Natural killer cell (primary cell): ENCODE data around the gene DISC1. TPM values are rescaled to one million over a fixed set of nuclear protein-coding genes. Genes with fewer than 3 reads are reported as not detected.
A peak's percentile ranks its signal among the peaks of the same experiment; 100 is the strongest.

Source experiments
- ATAC-seq, 3 donors: fragments of 150-1000 bp in 2 of 3; fragments of 200-7000 bp in 1 of 3; cut with Tn5 transposase; 1 replicate in 1 of 3; 2 replicates in 2 of 3; pipeline ENCODE4 v1.10.0; 2021; ENCODE audit warnings: mild to moderate bottlenecking in 2 of 3, moderate library complexity in 2 of 3
- DNase-seq, 2 donors: peaks; one replicate each; pipeline versions ENCODE4 v3.0.0 to v3.0.0-alpha.2; 2013 to 2021; ENCODE audit warnings: mixed read lengths in 1 of 2
- H3K27ac ChIP-seq: one replicate; pipeline ENCODE4 v1.5.1; 2013; ENCODE audit warnings: mild to moderate bottlenecking, low read length
- H3K27me3 ChIP-seq: one replicate; pipeline ENCODE4 v1.6.1; 2013; ENCODE audit warnings: low read length; ENCODE audit not compliant: control insufficient read depth, insufficient read depth
- H3K36me3 ChIP-seq: one replicate; pipeline ENCODE4 v1.6.1; 2013; ENCODE audit warnings: low read length; ENCODE audit not compliant: control insufficient read depth, insufficient read depth
- H3K4me1 ChIP-seq: one replicate; pipeline ENCODE4 v1.6.1; 2013; ENCODE audit warnings: low read length; ENCODE audit not compliant: control insufficient read depth, insufficient read depth
- H3K4me3 ChIP-seq: one replicate; pipeline ENCODE4 v1.5.1; 2013; ENCODE audit warnings: low read length
- H3K9me3 ChIP-seq: one replicate; pipeline ENCODE4 v1.6.1; 2013; ENCODE audit warnings: low read length; ENCODE audit not compliant: control insufficient read depth, insufficient read depth
- H3K27ac Mint-ChIP-seq, 2 donors: one replicate each; pipeline ENCODE4 v1.8.0; 2022; ENCODE audit warnings: mild to moderate bottlenecking in 2 of 2, mixed read lengths in 2 of 2, moderate library complexity in 1 of 2
- H3K27me3 Mint-ChIP-seq, 2 donors: one replicate each; pipeline ENCODE4 v1.8.0; 2022; ENCODE audit warnings: low read depth in 2 of 2, mixed read lengths in 2 of 2
- H3K36me3 Mint-ChIP-seq: one replicate; pipeline ENCODE4 v1.8.0; 2022; ENCODE audit warnings: mixed read lengths
- H3K4me1 Mint-ChIP-seq, 2 donors: one replicate each; pipeline ENCODE4 v1.8.0; 2022; ENCODE audit warnings: mixed read lengths in 2 of 2
- H3K4me3 Mint-ChIP-seq: one replicate; pipeline ENCODE4 v1.8.0; 2022; ENCODE audit warnings: mild to moderate bottlenecking, moderate library complexity, mixed read lengths
- H3K9me3 Mint-ChIP-seq, 2 donors: one replicate each; pipeline ENCODE4 v1.8.0; 2022; ENCODE audit warnings: mixed read lengths in 2 of 2
- WGBS: methylation state at CpG from one replicate; pipeline ENCODE4 v1.1.7; 2013; ENCODE audit warnings: missing lambda C conversion rate; ENCODE audit not compliant: insufficient coverage; 5-methylcytosine and 5-hydroxymethylcytosine counted together
- intact Hi-C: fragments of 100-400 bp; cut with micrococcal nuclease; formaldehyde crosslinking; loops from one replicate; pipeline ENCODE4 v1.14.2; 2022
- total RNA-seq, 4 donors: library from RNA; stranded (reverse); fragments of 120-200 nt in 1 of 4; gene quantifications; one replicate each; pipeline versions ENCODE4 v1.2.3 to v1.2.4, GENCODE V29; 2013 to 2022
- TF ChIP-seq, protein P1 (sequence below): fragments of 200-600 bp; IDR thresholded peaks from one replicate; pipeline ENCODE4 v1.8.0; 2022; ENCODE audit warnings: antibody characterized with exemption

Gene DISC1
- total RNA-seq, 3 donors from 2014 or later (not counting 1 experiment from before 2014, with no cell fraction given): 5.9 to 10.7 (median 9.7) TPM

DNA sequence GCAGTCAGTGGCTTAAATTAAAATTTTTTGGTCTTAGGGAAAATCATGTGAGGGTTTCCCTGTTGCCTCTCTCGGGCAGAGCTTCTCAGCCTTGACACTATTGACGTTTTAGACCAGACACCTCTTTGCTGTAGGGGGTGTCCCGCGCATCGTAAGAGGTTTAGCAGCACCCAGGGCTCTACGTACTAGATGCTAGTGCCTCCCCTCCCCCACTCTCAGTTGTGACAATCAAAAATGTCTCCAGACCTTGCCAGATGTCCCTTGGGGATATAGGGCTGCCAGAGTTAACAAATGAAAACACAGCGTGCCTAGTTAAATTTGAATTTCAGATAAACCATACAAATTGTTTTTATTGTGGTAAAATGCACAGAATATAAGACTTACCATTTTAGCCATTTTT lies 293.3 kb downstream of the DISC1 start:
- Mint-ChIP-seq H3K27me3 (no peaks in the 10 kb centered on the region), H3K27ac (peak overlapping the region; percentile 88 to 92), H3K36me3 (no peaks in the 10 kb centered on the region), H3K9me3 (no peaks in the 10 kb centered on the region), H3K4me3 (peak overlapping the region; percentile 85), H3K4me1 (peaks cover 47 to 51% of the 10 kb centered on the region in 2 donors)
- Histone ChIP-seq H3K27me3 (no peaks in the 10 kb centered on the region), H3K36me3 (no peaks in the 10 kb centered on the region), H3K4me1 (peaks cover 45% of the 10 kb centered on the region), H3K9me3 (no peaks in the 10 kb centered on the region), H3K27ac (peak overlapping the region; percentile 73), H3K4me3 (no peak overlapping the region)
- DNase-seq (peak; percentile 40 to 75), ATAC-seq (peak; percentile 92 to 98 (median 93))
- TF ChIP-seq, protein P1, sequence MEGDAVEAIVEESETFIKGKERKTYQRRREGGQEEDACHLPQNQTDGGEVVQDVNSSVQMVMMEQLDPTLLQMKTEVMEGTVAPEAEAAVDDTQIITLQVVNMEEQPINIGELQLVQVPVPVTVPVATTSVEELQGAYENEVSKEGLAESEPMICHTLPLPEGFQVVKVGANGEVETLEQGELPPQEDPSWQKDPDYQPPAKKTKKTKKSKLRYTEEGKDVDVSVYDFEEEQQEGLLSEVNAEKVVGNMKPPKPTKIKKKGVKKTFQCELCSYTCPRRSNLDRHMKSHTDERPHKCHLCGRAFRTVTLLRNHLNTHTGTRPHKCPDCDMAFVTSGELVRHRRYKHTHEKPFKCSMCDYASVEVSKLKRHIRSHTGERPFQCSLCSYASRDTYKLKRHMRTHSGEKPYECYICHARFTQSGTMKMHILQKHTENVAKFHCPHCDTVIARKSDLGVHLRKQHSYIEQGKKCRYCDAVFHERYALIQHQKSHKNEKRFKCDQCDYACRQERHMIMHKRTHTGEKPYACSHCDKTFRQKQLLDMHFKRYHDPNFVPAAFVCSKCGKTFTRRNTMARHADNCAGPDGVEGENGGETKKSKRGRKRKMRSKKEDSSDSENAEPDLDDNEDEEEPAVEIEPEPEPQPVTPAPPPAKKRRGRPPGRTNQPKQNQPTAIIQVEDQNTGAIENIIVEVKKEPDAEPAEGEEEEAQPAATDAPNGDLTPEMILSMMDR: no peak
- intact Hi-C loops: loop anchor here (5.0 kb wide), 1 partner anchor 53 kb away; no protein-coding TSS in a partner anchor
- 42% methylated on average over 7 of the region's 7 CpGs for WGBS

DNA sequence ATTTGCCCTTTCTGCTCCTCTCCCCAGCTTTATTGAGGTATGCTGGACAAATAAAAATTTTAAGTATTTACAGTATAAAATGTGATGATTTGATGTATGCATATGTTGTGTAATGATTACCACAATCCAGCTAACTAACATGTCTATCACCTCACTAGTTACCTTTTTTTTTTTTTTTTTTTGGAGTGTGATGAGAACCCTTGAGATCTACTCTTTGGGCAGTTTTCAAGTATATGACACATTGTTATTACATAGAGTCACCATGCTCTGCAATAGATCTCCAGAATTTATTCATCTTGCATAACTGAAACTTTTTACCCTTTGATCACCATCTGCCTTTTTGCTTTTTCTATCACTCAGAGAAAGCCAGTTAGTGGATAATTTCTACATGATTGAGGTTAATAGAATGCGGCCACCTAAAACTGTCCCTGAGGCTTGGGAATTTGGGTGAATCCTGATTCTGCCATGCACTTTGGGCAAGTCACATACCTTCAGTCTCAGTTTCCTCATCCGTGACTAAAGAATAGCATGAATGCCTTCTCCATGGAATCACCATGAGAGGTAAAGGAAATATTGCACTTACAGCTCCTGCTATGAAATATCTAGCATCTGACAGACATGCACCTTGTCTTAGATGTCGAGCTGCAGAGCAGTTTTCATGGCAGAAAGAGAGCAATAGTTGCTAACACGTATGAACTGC lies 295.2 kb downstream of the DISC1 start:
- H3K9me3 ChIP-seq: no peaks in the 10 kb centered on the region
- H3K27me3 ChIP-seq: no peaks in the 10 kb centered on the region
- no peak overlapping the region for H3K27ac ChIP-seq
- no peaks in the 10 kb centered on the region for H3K9me3 Mint-ChIP-seq
- H3K27ac Mint-ChIP-seq: peak overlapping the region in 1 of 2 donors; percentile 92
- peaks cover 36 to 39% of the 10 kb centered on the region in 2 donors for H3K4me1 Mint-ChIP-seq
- ATAC-seq (no peak), DNase-seq (no peak)
- H3K4me1 ChIP-seq: peaks cover 32% of the 10 kb centered on the region
- no peaks in the 10 kb centered on the region for H3K27me3 Mint-ChIP-seq
- TF ChIP-seq, protein P1: no peak
- no peak overlapping the region for H3K4me3 ChIP-seq
- WGBS: 94% methylated on average over 4 of the region's 4 CpGs
- H3K4me3 Mint-ChIP-seq: peak overlapping the region; percentile 40
- no peaks in the 10 kb centered on the region for H3K36me3 Mint-ChIP-seq
- intact Hi-C loops: no loop called here
- no peaks in the 10 kb centered on the region for H3K36me3 ChIP-seq

DNA sequence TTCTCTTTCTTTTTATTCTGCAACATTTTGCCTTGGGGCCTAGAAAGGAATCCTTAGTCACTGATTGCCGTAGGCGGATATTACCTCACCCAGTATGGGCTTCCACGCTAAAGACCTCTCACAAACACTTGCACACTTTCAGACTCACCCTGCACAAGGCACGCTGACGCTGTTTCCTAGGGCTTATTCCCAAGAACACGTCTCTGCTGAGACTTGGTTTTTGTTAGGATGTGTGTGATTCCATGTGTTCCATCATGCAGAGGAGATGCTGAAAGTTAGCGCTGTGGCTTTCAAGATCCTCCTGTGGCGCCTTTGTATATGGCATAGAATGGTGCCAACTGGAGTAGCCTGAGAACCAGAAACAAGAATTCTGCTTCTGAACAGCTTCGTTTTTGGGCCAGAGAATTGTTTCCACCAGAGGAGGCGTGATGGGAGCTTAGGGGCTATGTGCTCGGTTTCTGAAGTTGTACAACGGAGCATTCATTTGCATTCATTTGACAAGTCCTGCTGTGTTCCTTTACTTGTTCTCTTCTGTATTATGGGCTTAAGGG lies 297.0 kb downstream of the DISC1 start:
- no peak overlapping the region for H3K4me3 ChIP-seq
- no peak for DNase-seq
- H3K27ac ChIP-seq: no peak overlapping the region
- no peak overlapping the region for H3K4me3 Mint-ChIP-seq
- H3K4me1 Mint-ChIP-seq: peaks cover 22% of the 10 kb centered on the region in 2 donors
- no peak overlapping the region for H3K27ac Mint-ChIP-seq
- ATAC-seq: no peak
- H3K27me3 Mint-ChIP-seq: no peaks in the 10 kb centered on the region
- H3K27me3 ChIP-seq: no peaks in the 10 kb centered on the region
- H3K36me3 ChIP-seq: no peaks in the 10 kb centered on the region
- H3K9me3 ChIP-seq: no peaks in the 10 kb centered on the region
- TF ChIP-seq, protein P1: no peak
- WGBS: 95% methylated on average over 12 of the region's 12 CpGs
- intact Hi-C loops: no loop called here
- peaks cover 19% of the 10 kb centered on the region for H3K4me1 ChIP-seq
- H3K9me3 Mint-ChIP-seq: no peaks in the 10 kb centered on the region
- H3K36me3 Mint-ChIP-seq: no peaks in the 10 kb centered on the region
